Astrocyte of the cerebellum (primary cell): ENCODE results near the gene CTU2.
A peak's percentile ranks its signal among the peaks of the same experiment; 100 is the strongest.

Source experiments
- DNase-seq: peaks from one replicate; pipeline ENCODE4 v3.0.0-alpha.2; 2011; ENCODE audit warnings: low read depth
- H3K4me3 ChIP-seq: 2 replicates; pipeline ENCODE4 v1.5.1; 2011; ENCODE audit warnings: mild to moderate bottlenecking, low read depth, low read length, moderate library complexity
- in situ Hi-C: cut with HindIII; loops from 2 replicates; pipeline ENCODE4 v1.10.0; 2017; ENCODE audit warnings: low sequenced_read_pairs
- TF ChIP-seq, protein P1 (sequence below): IDR thresholded peaks from 2 replicates; pipeline ENCODE4 v1.5.1; 2012; ENCODE audit warnings: low read length, low read depth, moderate library complexity, mild to moderate bottlenecking; ENCODE audit errors: missing control alignments

CTU2 gene

DNA sequence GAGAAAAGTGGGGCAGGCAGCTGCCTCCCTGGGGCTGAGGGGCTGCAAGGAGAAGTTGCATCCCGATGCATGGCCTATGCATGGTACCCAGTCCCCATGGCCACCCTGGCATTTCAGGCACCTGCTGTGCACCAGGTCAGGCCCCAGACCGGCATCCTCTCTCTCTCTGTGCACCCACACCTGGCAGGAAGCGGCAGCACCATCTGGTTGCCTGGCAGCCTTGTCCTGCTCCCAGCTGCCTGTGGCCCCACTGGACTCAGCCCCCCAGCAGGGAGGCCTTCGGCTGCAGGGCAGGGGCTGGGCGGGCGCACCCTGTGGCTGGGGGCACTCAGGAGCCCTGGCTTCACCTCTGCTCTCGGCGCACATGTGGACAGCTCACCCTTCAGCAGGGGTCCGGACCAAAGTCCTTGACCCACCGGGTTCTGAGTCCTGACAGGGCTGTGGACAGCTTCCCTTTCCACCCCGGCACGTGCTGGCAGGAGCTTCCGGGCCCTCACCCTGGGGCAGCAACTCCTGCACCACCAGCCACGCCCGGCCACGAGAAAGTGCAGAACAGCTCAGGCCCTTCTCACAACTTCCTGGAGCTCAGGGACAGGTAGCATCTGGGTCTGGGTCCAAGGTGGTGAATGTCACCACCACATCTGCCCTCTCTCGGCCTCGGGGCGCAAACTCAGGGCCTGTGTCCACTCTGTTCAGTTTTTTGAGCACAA is 36.7 kb downstream of the CTU2 start:
- TF ChIP-seq, protein P1, sequence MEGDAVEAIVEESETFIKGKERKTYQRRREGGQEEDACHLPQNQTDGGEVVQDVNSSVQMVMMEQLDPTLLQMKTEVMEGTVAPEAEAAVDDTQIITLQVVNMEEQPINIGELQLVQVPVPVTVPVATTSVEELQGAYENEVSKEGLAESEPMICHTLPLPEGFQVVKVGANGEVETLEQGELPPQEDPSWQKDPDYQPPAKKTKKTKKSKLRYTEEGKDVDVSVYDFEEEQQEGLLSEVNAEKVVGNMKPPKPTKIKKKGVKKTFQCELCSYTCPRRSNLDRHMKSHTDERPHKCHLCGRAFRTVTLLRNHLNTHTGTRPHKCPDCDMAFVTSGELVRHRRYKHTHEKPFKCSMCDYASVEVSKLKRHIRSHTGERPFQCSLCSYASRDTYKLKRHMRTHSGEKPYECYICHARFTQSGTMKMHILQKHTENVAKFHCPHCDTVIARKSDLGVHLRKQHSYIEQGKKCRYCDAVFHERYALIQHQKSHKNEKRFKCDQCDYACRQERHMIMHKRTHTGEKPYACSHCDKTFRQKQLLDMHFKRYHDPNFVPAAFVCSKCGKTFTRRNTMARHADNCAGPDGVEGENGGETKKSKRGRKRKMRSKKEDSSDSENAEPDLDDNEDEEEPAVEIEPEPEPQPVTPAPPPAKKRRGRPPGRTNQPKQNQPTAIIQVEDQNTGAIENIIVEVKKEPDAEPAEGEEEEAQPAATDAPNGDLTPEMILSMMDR, result no peak
- no peak for DNase-seq
- H3K4me3 ChIP-seq, result no peak overlapping the region
- in situ Hi-C loops, result no loop called here

DNA sequence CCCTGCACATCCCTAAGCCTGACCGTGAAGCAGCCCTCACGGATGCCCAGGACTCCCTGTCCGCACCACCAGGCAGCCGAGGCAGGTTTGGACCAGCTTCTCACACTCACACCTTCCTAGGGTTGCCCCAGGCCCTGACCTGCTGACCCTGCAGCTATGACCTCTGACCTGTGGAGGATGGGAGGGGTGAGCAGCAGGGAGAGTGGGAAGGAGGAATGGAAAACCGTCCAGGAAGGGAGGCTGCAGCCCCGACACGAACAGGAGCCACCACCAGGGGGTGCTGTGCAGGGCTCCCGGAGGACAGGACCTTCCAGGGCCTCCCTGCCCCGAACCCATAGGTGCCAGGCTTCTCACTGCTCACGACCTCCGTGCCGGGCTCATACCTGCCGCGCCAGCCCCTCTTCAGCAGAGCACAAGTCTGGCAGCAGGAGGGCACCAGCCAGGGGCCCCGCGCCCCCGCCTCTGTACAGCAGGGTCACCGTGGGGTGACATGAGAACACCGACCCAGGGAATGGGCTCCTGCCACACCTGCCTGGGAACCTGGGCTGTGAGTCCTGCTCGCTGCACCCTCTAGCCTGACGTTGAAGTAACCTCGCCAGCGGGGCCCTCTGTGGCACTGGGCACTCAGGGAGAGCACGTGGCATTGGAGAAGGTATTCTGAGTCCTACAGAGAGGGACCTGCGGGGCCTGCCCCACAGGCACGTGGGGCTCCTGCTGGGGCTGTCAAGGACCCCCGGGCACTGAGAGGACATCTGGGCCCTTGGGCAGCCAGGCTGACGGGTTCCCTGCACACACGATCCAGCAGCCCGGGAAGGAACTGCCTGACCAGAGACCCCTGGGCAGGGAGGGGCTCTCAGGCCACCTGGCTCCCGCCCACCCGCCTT is 37.6 kb downstream of the CTU2 start:
- no peak overlapping the region for H3K4me3 ChIP-seq
- DNase-seq, result no peak
- in situ Hi-C loops, result no loop called here
- TF ChIP-seq, protein P1, result peak; percentile 83

DNA sequence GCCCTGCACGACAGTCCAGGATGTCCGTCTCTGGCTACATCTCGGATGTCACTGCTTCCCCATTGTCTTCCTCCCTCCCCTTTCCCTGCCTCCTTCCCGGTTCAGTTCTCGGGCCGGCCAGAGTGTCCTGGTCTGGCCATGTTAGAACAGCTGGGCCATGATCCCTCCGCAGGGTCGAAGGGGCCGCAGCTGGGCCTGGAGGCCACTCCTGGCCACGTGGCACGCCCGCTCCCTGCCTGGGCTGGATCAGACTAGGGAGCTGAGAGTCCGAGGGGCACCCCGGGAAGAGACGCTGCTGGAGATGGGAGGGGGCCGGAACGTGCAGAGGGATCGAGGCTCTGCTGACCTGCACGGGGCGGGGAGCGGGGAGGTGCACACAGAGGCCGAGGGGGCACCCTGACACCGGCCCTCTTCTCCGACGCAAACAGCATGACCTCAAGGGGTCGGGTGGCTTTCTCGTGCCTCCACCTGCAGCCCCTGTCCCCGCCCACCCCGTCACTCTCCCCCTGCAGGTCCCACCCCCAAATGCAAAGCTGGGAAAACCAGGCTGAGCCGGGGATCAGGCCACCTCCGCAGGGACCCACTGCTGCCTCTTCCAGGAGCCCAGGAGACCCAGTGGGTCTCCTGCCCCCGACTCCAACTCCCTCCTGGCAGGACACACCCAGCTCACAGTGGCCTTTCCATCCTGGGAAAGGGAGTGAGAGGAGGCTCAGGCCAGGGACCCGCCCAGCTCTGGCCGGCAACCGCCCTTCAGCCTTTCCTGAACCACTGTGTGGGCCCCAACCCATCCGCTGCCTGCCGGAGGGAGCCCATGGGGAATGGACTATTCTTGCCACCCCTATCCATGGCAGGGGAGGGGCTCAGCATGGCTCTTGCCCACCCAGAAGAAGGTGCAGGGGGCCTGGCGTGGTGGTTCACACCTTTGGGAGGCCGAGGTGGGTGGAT is 38.5 kb downstream of the CTU2 start:
- no peak overlapping the region for H3K4me3 ChIP-seq
- DNase-seq, result no peak
- in situ Hi-C loops, result no loop called here
- TF ChIP-seq, protein P1, result no peak

DNA sequence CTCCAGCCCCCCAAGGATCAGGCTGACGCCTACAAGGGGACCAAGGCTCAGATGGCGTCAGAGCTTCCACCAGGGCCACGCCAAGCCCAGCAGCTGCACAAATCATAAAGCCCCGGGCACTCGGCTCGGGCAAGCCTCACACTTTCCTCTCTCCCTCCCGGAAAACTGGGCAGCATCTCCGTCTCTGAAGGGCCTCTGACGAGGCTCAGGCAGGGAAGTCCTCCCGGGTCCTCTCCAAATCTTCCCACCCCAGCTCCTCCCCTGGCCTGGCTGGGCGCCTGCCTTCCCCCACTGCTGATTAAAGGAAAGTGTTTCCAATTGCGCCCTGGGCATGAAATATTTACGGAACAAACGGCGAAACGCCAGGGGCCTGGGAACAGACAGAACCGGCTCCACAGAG is 40.2 kb downstream of the CTU2 start:
- H3K4me3 ChIP-seq, result no peak overlapping the region
- in situ Hi-C loops, result no loop called here
- no peak for DNase-seq

DNA sequence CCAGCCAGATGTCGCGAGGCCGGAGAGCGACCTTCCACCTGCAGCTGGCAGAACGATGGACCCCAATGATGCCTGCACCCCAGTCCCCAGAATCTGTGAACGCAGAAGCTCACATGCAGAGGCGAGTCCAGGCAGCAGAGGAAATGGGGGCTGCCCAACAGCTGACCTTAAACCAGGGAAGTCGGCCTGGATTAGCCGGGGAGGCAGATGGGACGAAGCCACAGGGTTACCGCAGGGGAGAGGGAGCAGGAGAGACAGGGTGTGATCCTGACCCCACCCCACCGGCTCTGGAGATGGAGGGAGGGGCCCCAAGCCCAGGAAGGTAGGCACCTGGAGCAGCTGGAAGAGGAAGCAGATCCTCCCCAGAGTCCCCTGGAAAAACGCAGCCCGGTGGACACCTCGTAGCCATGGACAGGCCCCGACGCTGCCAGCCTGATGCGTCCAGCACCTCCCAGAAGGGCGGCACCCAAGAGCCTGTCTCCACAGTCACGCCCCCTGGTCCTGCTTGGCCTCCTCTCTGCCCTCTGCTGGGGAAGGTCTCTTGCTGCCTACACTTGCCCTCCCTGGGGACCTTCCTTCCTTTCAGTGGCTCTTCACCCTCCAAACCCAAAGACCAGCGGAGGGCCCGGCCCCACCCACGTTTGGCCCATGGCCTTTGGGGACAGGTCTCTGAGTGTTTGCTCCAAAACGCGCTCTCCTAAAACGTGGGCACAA is 41.4 kb downstream of the CTU2 start:
- DNase-seq, result no peak
- H3K4me3 ChIP-seq, result no peak overlapping the region
- TF ChIP-seq, protein P1, result peak; percentile 24
- in situ Hi-C loops, result no loop called here

More for the DNA sequence above, 40.2 kb downstream of the CTU2 start:
- TF ChIP-seq, protein P1, result no peak
